Endodermal cell (in vitro differentiated cells): ENCODE data around the gene SIM1. TPM values are rescaled to one million over a fixed set of nuclear protein-coding genes. Genes with fewer than 3 reads are reported as not detected.

ENCODE experiments used
- DNase-seq: peaks from one replicate; pipeline ENCODE4 v3.0.0-alpha.2; 2017
- H3K27ac ChIP-seq: 2 replicates; pipeline ENCODE4 v1.5.1; 2013; ENCODE audit warnings: mild to moderate bottlenecking, low read depth, low read length, moderate library complexity
- H3K27me3 ChIP-seq: 2 replicates; pipeline ENCODE4 v1.6.1; 2013; ENCODE audit warnings: mild to moderate bottlenecking, low read length, moderate library complexity; ENCODE audit not compliant: insufficient read depth, control insufficient read depth, poor library complexity, severe bottlenecking
- H3K36me3 ChIP-seq: 2 replicates; pipeline ENCODE4 v1.7.0; 2013; ENCODE audit warnings: mild to moderate bottlenecking, low read length, moderate library complexity; ENCODE audit not compliant: control insufficient read depth, insufficient read depth
- H3K4me1 ChIP-seq: one replicate; pipeline ENCODE4 v1.7.0; 2013; ENCODE audit warnings: low read length; ENCODE audit not compliant: control insufficient read depth, insufficient read depth
- H3K4me3 ChIP-seq: 2 replicates; pipeline ENCODE4 v1.5.1; 2013; ENCODE audit warnings: mild to moderate bottlenecking, low read length, moderate library complexity
- H3K9ac ChIP-seq: 2 replicates; pipeline ENCODE4 v1.6.1; 2013; ENCODE audit warnings: mild to moderate bottlenecking, low read length, moderate library complexity; ENCODE audit not compliant: poor library complexity, severe bottlenecking; ENCODE audit errors: extremely low read depth
- H3K9me3 ChIP-seq: 2 replicates; pipeline ENCODE4 v1.6.1; 2013; ENCODE audit warnings: mild to moderate bottlenecking, low read length, moderate library complexity; ENCODE audit not compliant: control insufficient read depth
- H3K27ac Mint-ChIP-seq: 2 replicates; pipeline ENCODE4 v1.8.0; 2020; ENCODE audit warnings: mixed read lengths
- H3K27me3 Mint-ChIP-seq: 2 replicates; pipeline ENCODE4 v1.8.0; 2021; ENCODE audit warnings: mild to moderate bottlenecking, mixed read lengths; ENCODE audit not compliant: insufficient read depth
- H3K36me3 Mint-ChIP-seq: 2 replicates; pipeline ENCODE4 v1.8.0; 2020; ENCODE audit warnings: low read depth, mixed read lengths
- H3K4me1 Mint-ChIP-seq: 2 replicates; pipeline ENCODE4 v1.8.0; 2020; ENCODE audit warnings: mixed read lengths
- H3K4me3 Mint-ChIP-seq: 2 replicates; pipeline ENCODE4 v1.8.0; 2020; ENCODE audit warnings: mild to moderate bottlenecking, moderate library complexity, mixed read lengths
- H3K9me3 Mint-ChIP-seq: 2 replicates; pipeline ENCODE4 v1.8.0; 2020; ENCODE audit warnings: mild to moderate bottlenecking, mixed read lengths
- CTCF ChIP-seq: fragments of 200-600 bp; sonication (generic); conservative IDR thresholded peaks from 2 replicates; pipeline ENCODE4 v1.5.0; 2021; ENCODE audit warnings: antibody characterized with exemption, mild to moderate bottlenecking
- WGBS, 2 experiments: methylation state at CpG; one replicate each; pipeline versions ENCODE4 v1.1.5 to v1.1.7; 2013; ENCODE audit warnings: missing lambda C conversion rate in 2 of 2, mixed read lengths in 1 of 2; ENCODE audit not compliant: insufficient coverage in 1 of 2, insufficient read length in 1 of 2; 5-methylcytosine and 5-hydroxymethylcytosine counted together
- total RNA-seq, 2 donors: library from RNA; stranded (reverse); fragmentation: NEBNext Ultra II Directional in 1 of 2; extraction: Animal tissue kit (Norgen Biotek cat#: 25700) in 1 of 2; gene quantifications; 2 replicates in 1 of 2; 3 replicates in 1 of 2; pipeline ENCODE4 v1.2.1, GENCODE V29; 2021

The SIM1 gene
- total RNA-seq, 2 donors from 2014 or later: 0.07 to 0.31 TPM

GRCh38 chr6:100404051-100404450 is 60.7 kb downstream of the SIM1 start:
- Histone ChIP-seq H3K27me3 (no peaks in the 10 kb centered on the region), H3K4me1 (no peaks in the 10 kb centered on the region), H3K9me3 (no peaks in the 10 kb centered on the region), H3K27ac (no peak overlapping the region), H3K4me3 (no peak overlapping the region), H3K9ac (no peak overlapping the region), H3K36me3 (no peaks in the 10 kb centered on the region)
- Mint-ChIP-seq H3K36me3 (no peaks in the 10 kb centered on the region), H3K4me1 (no peaks in the 10 kb centered on the region), H3K9me3 (no peaks in the 10 kb centered on the region), H3K27me3 (no peaks in the 10 kb centered on the region), H3K27ac (no peak overlapping the region), H3K4me3 (no peak overlapping the region)
- no peak for TF ChIP-seq CTCF
- no peak for DNase-seq
- WGBS, 2 experiments: 80 to 89% methylated on average over 1 to 3 of the region's 3 CpGs

- H3K27me3 Mint-ChIP-seq: no peaks in the 10 kb centered on the region
- no peaks in the 10 kb centered on the region for H3K36me3 Mint-ChIP-seq
- Histone ChIP-seq H3K9ac (no peak overlapping the region), H3K4me1 (no peaks in the 10 kb centered on the region), H3K27me3 (no peaks in the 10 kb centered on the region), H3K36me3 (no peaks in the 10 kb centered on the region), H3K27ac (no peak overlapping the region), H3K4me3 (no peak overlapping the region), H3K9me3 (no peaks in the 10 kb centered on the region)
- no peak for DNase-seq
- H3K9me3 Mint-ChIP-seq: no peaks in the 10 kb centered on the region
- no peaks in the 10 kb centered on the region for H3K4me1 Mint-ChIP-seq
- H3K27ac Mint-ChIP-seq: no peak overlapping the region
- WGBS, 2 experiments: 95% methylated on average over 15 to 23 of the region's 23 CpGs
- H3K4me3 Mint-ChIP-seq: no peak overlapping the region
- TF ChIP-seq CTCF: no peak
These were observed 71.2 kb downstream of the SIM1 start for GRCh38 chr6:100393493-100393892.

GRCh38 chr6:100392423-100392822 is 72.3 kb downstream of the SIM1 start:
- Histone ChIP-seq H3K27me3 (no peaks in the 10 kb centered on the region), H3K36me3 (no peaks in the 10 kb centered on the region), H3K27ac (no peak overlapping the region), H3K4me1 (no peaks in the 10 kb centered on the region), H3K9ac (no peak overlapping the region), H3K4me3 (no peak overlapping the region), H3K9me3 (no peaks in the 10 kb centered on the region)
- WGBS, 2 experiments: 88 to 92% methylated on average over 2 of the region's 2 CpGs
- Mint-ChIP-seq H3K4me1 (no peaks in the 10 kb centered on the region), H3K9me3 (no peaks in the 10 kb centered on the region), H3K27ac (no peak overlapping the region), H3K4me3 (no peak overlapping the region), H3K27me3 (no peaks in the 10 kb centered on the region), H3K36me3 (no peaks in the 10 kb centered on the region)
- TF ChIP-seq CTCF: no peak
- DNase-seq: no peak
